GM19025 (cell line): Measurements from ENCODE around the gene SIGLEC14.
"Not testable (repeated sequence)": the region's sequence is repeated elsewhere in the genome, so short reads cannot be mapped to it uniquely, and the experiment has no call there.

Experiments
- ATAC-seq: cut with Tn5 transposase; IDR thresholded peaks from one replicate; pipeline ENCODE4 v1.9.1; 2021; ENCODE audit warnings: mild to moderate bottlenecking, low read depth, moderate library complexity; ENCODE audit not compliant: unreplicated experiment

SIGLEC14 gene

GRCh38 chr19:51676566-51677083 lies 30.0 kb upstream of the SIGLEC14 start:
- ATAC-seq = no peak

GRCh38 chr19:51675911-51676565 lies 29.4 kb upstream of the SIGLEC14 start:
- ATAC-seq = not testable (repeated sequence)

GRCh38 chr19:51668216-51668615 lies 21.6 kb upstream of the SIGLEC14 start:
- ATAC-seq = no peak

- ATAC-seq = no peak
Observed at GRCh38 chr19:51664997-51665396, 18.4 kb upstream of the SIGLEC14 start.

GRCh38 chr19:51664131-51664530 lies 17.5 kb upstream of the SIGLEC14 start:
- no peak for ATAC-seq

- no peak for ATAC-seq
Observed at GRCh38 chr19:51663650-51664049, 17.0 kb upstream of the SIGLEC14 start.

- no peak for ATAC-seq
Observed at GRCh38 chr19:51660975-51661600, 14.5 kb upstream of the SIGLEC14 start.

- ATAC-seq = no peak
Observed at GRCh38 chr19:51654783-51655182, 8.2 kb upstream of the SIGLEC14 start.

- ATAC-seq = no peak
Observed at GRCh38 chr19:51653162-51653561, 6.5 kb upstream of the SIGLEC14 start.

GRCh38 chr19:51652266-51652665 lies 5.6 kb upstream of the SIGLEC14 start:
- ATAC-seq = no peak

GRCh38 chr19:51651216-51651846 lies 4.7 kb upstream of the SIGLEC14 start:
- no peak for ATAC-seq

- no peak for ATAC-seq
Observed at GRCh38 chr19:51647318-51647717, 693 bp upstream of the SIGLEC14 start.

GRCh38 chr19:51644636-51645271 lies 1.9 kb downstream of the SIGLEC14 start:
- no peak for ATAC-seq

GRCh38 chr19:51641648-51642047 lies 5.0 kb downstream of the SIGLEC14 start:
- ATAC-seq = no peak

GRCh38 chr19:51640386-51640785 lies 6.2 kb downstream of the SIGLEC14 start:
- no peak for ATAC-seq

- ATAC-seq = no peak
Observed at GRCh38 chr19:51639916-51640315, 6.7 kb downstream of the SIGLEC14 start.

- no peak for ATAC-seq
Observed at GRCh38 chr19:51637362-51637978, 9.2 kb downstream of the SIGLEC14 start.

- no peak for ATAC-seq
Observed at GRCh38 chr19:51632126-51632525, 14.5 kb downstream of the SIGLEC14 start.

GRCh38 chr19:51630315-51630714 lies 16.3 kb downstream of the SIGLEC14 start, which contains the start of gene SIGLEC5:
Gene SIGLEC5 (minus strand): TSS chr19:51630401. CDS start chr19:51630335, 66 bp downstream.
- ATAC-seq = not testable (repeated sequence)

- no peak for ATAC-seq
Observed at GRCh38 chr19:51628153-51628939, 18.3 kb downstream of the SIGLEC14 start.
